B cell (primary cell): ENCODE measurements around the gene CYTH3. TPM values are rescaled to one million over a fixed set of nuclear protein-coding genes. Genes with fewer than 3 reads are reported as not detected.

Source experiments
- ATAC-seq: fragments of 200-7000 bp; cut with Tn5 transposase; one replicate; pipeline ENCODE4 v1.10.0; 2021; ENCODE audit warnings: low read depth, mild to moderate bottlenecking, moderate number of reproducible peaks, moderate library complexity
- CTCF ChIA-PET: fragments of 350-600 bp; sonication (Branson Sonifier 250); formaldehyde crosslinking; loops from one replicate; lab custom pipeline; 2021; ENCODE audit warnings: antibody characterized with exemption, inconsistent platforms; lab: Charles Lee
- POLR2A ChIA-PET: fragments of 350-600 bp; sonication (Branson Sonifier 250); formaldehyde crosslinking; loops from one replicate; lab custom pipeline; 2021; ENCODE audit warnings: antibody characterized with exemption; lab: Charles Lee
- DNase-seq: peaks from one replicate; pipeline ENCODE4 v3.0.0; 2013
- H2AFZ ChIP-seq: 2 replicates; pipeline ENCODE4 v1.6.1; 2012; ENCODE audit warnings: mild to moderate bottlenecking, low read depth, low read length; ENCODE audit not compliant: insufficient read depth, poor library complexity, severe bottlenecking
- H3K27ac ChIP-seq, 2 donors: 1 replicate in 1 of 2; 2 replicates in 1 of 2; pipeline ENCODE4 v1.5.1; 2012 to 2013; ENCODE audit warnings: low read length in 2 of 2, mild to moderate bottlenecking in 2 of 2, moderate library complexity in 1 of 2
- H3K27me3 ChIP-seq, 4 experiments: fragments of 200-600 bp in 1 of 4; sonication (generic) in 1 of 4; replicated peaks in 1 of 4; 1 replicate in 2 of 4; 2 replicates in 2 of 4; pipeline versions ENCODE4 v1.6.1 to v1.7.0; 2013 to 2016; ENCODE audit warnings: low read length in 3 of 4, mild to moderate bottlenecking in 2 of 4, mixed read lengths in 1 of 4, moderate library complexity in 1 of 4; ENCODE audit not compliant: insufficient read depth in 4 of 4, control insufficient read depth in 3 of 4; ENCODE audit errors: control extremely low read depth in 1 of 4
- H3K36me3 ChIP-seq, 2 experiments: replicated peaks in 1 of 2; 1 replicate in 1 of 2; 2 replicates in 1 of 2; pipeline versions ENCODE4 v1.6.1 to v1.7.1; 2013; ENCODE audit warnings: low read length in 1 of 2; ENCODE audit not compliant: insufficient read depth in 2 of 2, control insufficient read depth in 1 of 2; ENCODE audit errors: control extremely low read depth in 1 of 2, extremely low read depth in 1 of 2
- H3K4me1 ChIP-seq, 2 donors: fragments of 200-600 bp in 1 of 2; sonication (generic) in 1 of 2; 1 replicate in 1 of 2; 2 replicates in 1 of 2; pipeline versions ENCODE4 v1.5.1 to v1.6.1; 2013 to 2017; ENCODE audit warnings: low read length in 2 of 2; ENCODE audit not compliant: control insufficient read depth in 2 of 2, insufficient read depth in 2 of 2
- H3K4me2 ChIP-seq: replicated peaks from 2 replicates; pipeline ENCODE3; 2012; ENCODE audit warnings: mild to moderate bottlenecking, low read depth, low read length; ENCODE audit not compliant: poor library complexity, severe bottlenecking
- H3K4me3 ChIP-seq, 5 experiments: fragments of 200-600 bp in 1 of 5; sonication (generic) in 1 of 5; 1 replicate in 3 of 5; 2 replicates in 2 of 5; pipeline versions ENCODE4 v1.5.1 to v1.7.0; 2011 to 2016; ENCODE audit warnings: low read length in 4 of 5, mild to moderate bottlenecking in 4 of 5, low read depth in 2 of 5, control low read depth in 1 of 5, moderate library complexity in 1 of 5; ENCODE audit not compliant: insufficient read depth in 1 of 5; ENCODE audit errors: control extremely low read depth in 1 of 5, extremely low read depth in 1 of 5
- H3K79me2 ChIP-seq: fragments of 200-600 bp; sonication (generic); one replicate; pipeline ENCODE4 v1.6.0; 2016; ENCODE audit warnings: low read length; ENCODE audit not compliant: control insufficient read depth, insufficient read depth
- H3K9ac ChIP-seq: fragments of 200-600 bp; sonication (generic); 2 replicates; pipeline ENCODE4 v1.6.1; 2017; ENCODE audit warnings: mild to moderate bottlenecking, low read length, moderate library complexity
- H3K9me3 ChIP-seq, 3 donors: one replicate each; pipeline versions ENCODE4 v1.6.1 to v1.7.1; 2013; ENCODE audit warnings: low read length in 2 of 3; ENCODE audit not compliant: control insufficient read depth in 2 of 3, insufficient read depth in 1 of 3; ENCODE audit errors: control extremely low read depth in 1 of 3
- H4K20me1 ChIP-seq: 2 replicates; pipeline ENCODE4 v1.6.0; 2012; ENCODE audit warnings: mild to moderate bottlenecking, low read length; ENCODE audit not compliant: insufficient read depth, control insufficient read depth, poor library complexity, severe bottlenecking
- H3K27ac Mint-ChIP-seq: one replicate; pipeline ENCODE4 v1.8.0; 2021; ENCODE audit warnings: mixed read lengths
- H3K27me3 Mint-ChIP-seq: one replicate; pipeline ENCODE4 v1.8.0; 2021; ENCODE audit warnings: mixed read lengths
- H3K4me1 Mint-ChIP-seq: one replicate; pipeline ENCODE4 v1.8.0; 2021; ENCODE audit warnings: mixed read lengths
- H3K4me3 Mint-ChIP-seq: one replicate; pipeline ENCODE4 v1.8.0; 2021; ENCODE audit warnings: mixed read lengths
- H3K9me3 Mint-ChIP-seq: one replicate; pipeline ENCODE4 v1.8.0; 2022; ENCODE audit warnings: mixed read lengths; ENCODE audit not compliant: insufficient read depth
- EZH2 ChIP-seq: IDR thresholded peaks from 2 replicates; pipeline ENCODE4 v1.6.1; 2012; ENCODE audit warnings: borderline replicate concordance, low read depth, mild to moderate bottlenecking, moderate library complexity, low read length; ENCODE audit not compliant: insufficient read depth, poor library complexity, severe bottlenecking
- WGBS: methylation state at CpG from one replicate; pipeline ENCODE4 v1.1.5; 2013; ENCODE audit warnings: missing lambda C conversion rate; ENCODE audit not compliant: insufficient coverage; 5-methylcytosine and 5-hydroxymethylcytosine counted together
- intact Hi-C: fragments of 100-400 bp; cut with micrococcal nuclease; formaldehyde crosslinking; loops from one replicate; pipeline ENCODE4 v1.10.0; 2022
- polyA plus RNA-seq: library from polyadenylated mRNA; depleted of rRNA; stranded (reverse); fragments of >200 nt; gene quantifications from 2 replicates; pipeline ENCODE4 v1.2.3, GENCODE V29; 2012
- total RNA-seq, 2 donors: library from RNA; stranded (reverse); fragments of 120-200 nt in 1 of 2; gene quantifications; 1 replicate in 1 of 2; 2 replicates in 1 of 2; pipeline versions ENCODE4 v1.2.3 to v1.2.4, GENCODE V29; 2013 to 2022
- TF ChIP-seq, protein P1 (sequence below): fragments of 200-600 bp; IDR thresholded peaks from one replicate; pipeline ENCODE4 v1.8.0; 2022; ENCODE audit warnings: antibody characterized with exemption, mild to moderate bottlenecking

The CYTH3 gene
- total and polyA plus RNA-seq, 2 donors (not counting 1 experiment from before 2014, with no cell fraction given): 5.2 to 11.3 TPM

GRCh38 chr7:6133249-6133648 lies 139.2 kb downstream of the CYTH3 start:
- H3K36me3 ChIP-seq: peaks cover 0 to 27% of the 10 kb centered on the region in 2 experiments
- TF ChIP-seq EZH2: no peak
- TF ChIP-seq, protein P1, sequence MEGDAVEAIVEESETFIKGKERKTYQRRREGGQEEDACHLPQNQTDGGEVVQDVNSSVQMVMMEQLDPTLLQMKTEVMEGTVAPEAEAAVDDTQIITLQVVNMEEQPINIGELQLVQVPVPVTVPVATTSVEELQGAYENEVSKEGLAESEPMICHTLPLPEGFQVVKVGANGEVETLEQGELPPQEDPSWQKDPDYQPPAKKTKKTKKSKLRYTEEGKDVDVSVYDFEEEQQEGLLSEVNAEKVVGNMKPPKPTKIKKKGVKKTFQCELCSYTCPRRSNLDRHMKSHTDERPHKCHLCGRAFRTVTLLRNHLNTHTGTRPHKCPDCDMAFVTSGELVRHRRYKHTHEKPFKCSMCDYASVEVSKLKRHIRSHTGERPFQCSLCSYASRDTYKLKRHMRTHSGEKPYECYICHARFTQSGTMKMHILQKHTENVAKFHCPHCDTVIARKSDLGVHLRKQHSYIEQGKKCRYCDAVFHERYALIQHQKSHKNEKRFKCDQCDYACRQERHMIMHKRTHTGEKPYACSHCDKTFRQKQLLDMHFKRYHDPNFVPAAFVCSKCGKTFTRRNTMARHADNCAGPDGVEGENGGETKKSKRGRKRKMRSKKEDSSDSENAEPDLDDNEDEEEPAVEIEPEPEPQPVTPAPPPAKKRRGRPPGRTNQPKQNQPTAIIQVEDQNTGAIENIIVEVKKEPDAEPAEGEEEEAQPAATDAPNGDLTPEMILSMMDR: no peak
- CTCF ChIA-PET: no interaction called here

GRCh38 chr7:6130007-6130587 lies 142.3 kb downstream of the CYTH3 start:
- DNase-seq: no peak
- no peak for TF ChIP-seq EZH2
- TF ChIP-seq, protein P1: no peak
- Mint-ChIP-seq H3K9me3 (no peaks in the 10 kb centered on the region), H3K4me1 (no peaks in the 10 kb centered on the region), H3K27me3 (no peaks in the 10 kb centered on the region), H3K27ac (no peak overlapping the region), H3K4me3 (no peak overlapping the region)
- ChIA-PET CTCF (no interaction called here), POLR2A (interaction anchor here (0.7 kb wide), 1 partner anchor 66 kb away, joined by 7 read pairs; no protein-coding TSS in a partner anchor)
- H3K27me3 ChIP-seq: no peaks in the 10 kb centered on the region
- ATAC-seq: no peak
- peaks cover 5% of the 10 kb centered on the region for H4K20me1 ChIP-seq
- no peak overlapping the region for H3K27ac ChIP-seq
- H3K79me2 ChIP-seq: peaks cover 39% of the 10 kb centered on the region
- intact Hi-C loops: no loop called here
- H3K36me3 ChIP-seq: peaks cover 0 to 49% of the 10 kb centered on the region in 2 experiments
- no peaks in the 10 kb centered on the region for H3K9me3 ChIP-seq
- no peak overlapping the region for H3K4me3 ChIP-seq
- 96% methylated on average over 3 of the region's 10 CpGs for WGBS
- no peak overlapping the region for H3K9ac ChIP-seq
- no peaks in the 10 kb centered on the region for H3K4me1 ChIP-seq
- H2AFZ ChIP-seq: no peak overlapping the region
- H3K4me2 ChIP-seq: no peak overlapping the region

More at GRCh38 chr7:6133249-6133648, 139.2 kb downstream of the CYTH3 start:
- Mint-ChIP-seq H3K27me3 (no peaks in the 10 kb centered on the region), H3K4me1 (no peaks in the 10 kb centered on the region), H3K27ac (no peak overlapping the region), H3K9me3 (no peaks in the 10 kb centered on the region), H3K4me3 (no peak overlapping the region)
- H3K9ac ChIP-seq: no peak overlapping the region
- H3K27ac ChIP-seq: no peak overlapping the region
- DNase-seq: no peak
- H3K79me2 ChIP-seq: peaks cover 19% of the 10 kb centered on the region
- no peaks in the 10 kb centered on the region for H3K27me3 ChIP-seq
- WGBS: no CpG with 5 or more reads among the region's 1 CpG
- no peak overlapping the region for H2AFZ ChIP-seq
- no peak overlapping the region for H3K4me3 ChIP-seq
- POLR2A ChIA-PET: no interaction called here
- intact Hi-C loops: no loop called here
- H3K9me3 ChIP-seq: no peaks in the 10 kb centered on the region
- no peak overlapping the region for H3K4me2 ChIP-seq
- H3K4me1 ChIP-seq: no peaks in the 10 kb centered on the region
- peaks cover 5% of the 10 kb centered on the region for H4K20me1 ChIP-seq
- ATAC-seq: no peak
